Neural cell (in vitro differentiated cells): ENCODE measurements around the gene IL1RAPL2. TPM values are rescaled to one million over a fixed set of nuclear protein-coding genes. Genes with fewer than 3 reads are reported as not detected.

Experiments
- H2AFZ ChIP-seq: fragments of 200-600, 300-800 bp; sonication (generic), shearing (Covaris generic); 2 replicates; pipeline ENCODE4 v1.6.0; 2014; ENCODE audit warnings: low read depth, mild to moderate bottlenecking, antibody characterized with exemption, low read length, moderate library complexity
- H3F3A ChIP-seq: fragments of 200-600 bp; shearing (Covaris generic); 2 replicates; pipeline ENCODE4 v1.6.1; 2016; ENCODE audit warnings: mild to moderate bottlenecking, moderate library complexity, mixed read lengths, antibody characterized with exemption, low read length; ENCODE audit not compliant: insufficient read depth, poor library complexity, severe bottlenecking
- H3K27ac ChIP-seq: fragments of 200-600, 300-800 bp; sonication (generic), shearing (Covaris generic); 2 replicates; pipeline ENCODE4 v1.5.1; 2014; ENCODE audit warnings: mild to moderate bottlenecking, low read length, moderate library complexity
- H3K27me3 ChIP-seq: fragments of 300-800, 200-600 bp; sonication (generic), shearing (Covaris generic); 2 replicates; pipeline ENCODE4 v1.6.0; 2014; ENCODE audit warnings: mild to moderate bottlenecking, low read depth, low read length, moderate library complexity; ENCODE audit not compliant: insufficient read depth
- H3K36me3 ChIP-seq: fragments of 300-800, 200-600 bp; sonication (generic), shearing (Covaris generic); 2 replicates; pipeline ENCODE4 v1.5.1; 2014; ENCODE audit warnings: mild to moderate bottlenecking, antibody characterized with exemption, low read length, moderate library complexity; ENCODE audit not compliant: insufficient read depth
- H3K4me2 ChIP-seq: fragments of 300-800, 200-600 bp; sonication (generic), shearing (Covaris generic); 2 replicates; pipeline ENCODE4 v1.6.0; 2014; ENCODE audit warnings: mild to moderate bottlenecking, low read length
- H3K4me3 ChIP-seq: fragments of 300-800, 200-600 bp; sonication (generic), shearing (Covaris generic); 2 replicates; pipeline ENCODE4 v1.5.1; 2014; ENCODE audit warnings: mild to moderate bottlenecking, low read length, moderate library complexity
- H3K79me2 ChIP-seq: fragments of 200-600 bp; shearing (Covaris generic); replicated peaks from 2 replicates; pipeline ENCODE4 v1.6.0; 2014; ENCODE audit warnings: mild to moderate bottlenecking, low read length, moderate library complexity; ENCODE audit not compliant: insufficient read depth
- H3K9ac ChIP-seq: fragments of 300-800, 200-600 bp; sonication (generic), shearing (Covaris generic); 2 replicates; pipeline ENCODE4 v1.6.1; 2016; ENCODE audit warnings: mild to moderate bottlenecking, low read length, mixed read lengths
- H3K9me2 ChIP-seq: fragments of 200-600 bp; shearing (Covaris generic); 2 replicates; pipeline ENCODE4 v1.6.1; 2016; ENCODE audit warnings: mild to moderate bottlenecking, low read length, mixed read lengths; ENCODE audit not compliant: insufficient read depth
- H3K9me3 ChIP-seq: fragments of 200-600, 300-800 bp; sonication (generic), shearing (Covaris generic); 2 replicates; pipeline ENCODE4 v1.6.1; 2016; ENCODE audit warnings: mild to moderate bottlenecking, mixed run types, low read length, moderate library complexity, mixed read lengths
- H4K20me1 ChIP-seq: fragments of 200-600 bp; shearing (Covaris generic); 2 replicates; pipeline ENCODE4 v1.6.1; 2016; ENCODE audit warnings: mild to moderate bottlenecking, mixed run types; ENCODE audit not compliant: insufficient read depth
- EP300 ChIP-seq: fragments of 450-650 bp; conservative IDR thresholded peaks from 2 replicates; pipeline ENCODE4 v1.6.1; 2014; ENCODE audit warnings: antibody characterized with exemption, mild to moderate bottlenecking, moderate library complexity; ENCODE audit not compliant: poor library complexity, severe bottlenecking
- EZH2 ChIP-seq: fragments of 200-600, 300-800 bp; shearing (Covaris generic), sonication (generic); IDR thresholded peaks from 2 replicates; pipeline ENCODE4 v1.6.1; 2014; ENCODE audit warnings: antibody characterized with exemption, low read length, borderline replicate concordance, mild to moderate bottlenecking; ENCODE audit not compliant: insufficient read depth, poor library complexity, severe bottlenecking
- MXI1 ChIP-seq: fragments of 450-650 bp; conservative IDR thresholded peaks from 2 replicates; pipeline ENCODE4 v1.6.1; 2014; ENCODE audit warnings: antibody characterized with exemption, mild to moderate bottlenecking; ENCODE audit not compliant: poor library complexity, severe bottlenecking
- POLR2AphosphoS5 ChIP-seq: IDR thresholded peaks from 2 replicates; pipeline ENCODE4 v1.6.1; 2012
- RAD21 ChIP-seq: fragments of 450-650 bp; conservative IDR thresholded peaks from 2 replicates; pipeline ENCODE4 v1.6.1; 2014; ENCODE audit warnings: antibody characterized with exemption, mild to moderate bottlenecking, moderate library complexity
- SMC3 ChIP-seq: fragments of 450-650 bp; conservative IDR thresholded peaks from 2 replicates; pipeline ENCODE4 v1.6.1; 2014; ENCODE audit warnings: antibody characterized with exemption, mild to moderate bottlenecking, moderate library complexity; ENCODE audit not compliant: poor library complexity
- TAF1 ChIP-seq: IDR thresholded peaks from 2 replicates; pipeline ENCODE4 v1.6.1; 2012; ENCODE audit warnings: low read depth
- polyA plus RNA-seq: library from polyadenylated mRNA; depleted of rRNA; stranded (reverse); fragments of >200 nt; gene quantifications from 2 replicates; pipeline ENCODE4 v1.2.3, GENCODE V29; 2014
- TF ChIP-seq, protein P1 (sequence below): IDR thresholded peaks from 2 replicates; pipeline ENCODE4 v1.6.1; 2012; ENCODE audit warnings: borderline replicate concordance
- TF ChIP-seq, protein P2 (sequence below): fragments of 450-650 bp; IDR thresholded peaks from 2 replicates; pipeline ENCODE4 v1.5.1; 2014; ENCODE audit warnings: antibody characterized with exemption, mild to moderate bottlenecking, moderate library complexity; ENCODE audit not compliant: poor library complexity, severe bottlenecking

The IL1RAPL2 gene
- polyA plus RNA-seq, 1 donor from 2014 or later: not detected

DNA sequence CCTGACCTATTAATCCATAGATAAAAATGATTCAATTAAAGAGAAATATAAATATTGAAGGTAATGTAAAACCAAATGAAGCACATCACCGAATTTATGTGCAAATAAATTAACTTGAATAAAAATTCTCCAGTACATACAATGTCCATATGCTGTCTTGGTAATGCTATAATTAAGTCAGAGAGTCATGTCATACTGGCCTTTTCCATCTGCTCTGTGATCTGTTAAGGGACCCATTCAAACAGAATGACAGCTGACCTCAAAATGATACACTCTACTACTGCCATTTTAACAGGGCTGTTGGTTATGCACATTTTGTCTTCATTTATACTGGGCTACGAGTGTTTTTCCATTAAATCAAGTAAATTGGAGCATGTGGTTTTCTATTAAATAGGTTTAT, 555.2 kb downstream of the IL1RAPL2 start:
- no peaks in the 10 kb centered on the region for H3F3A ChIP-seq
- H2AFZ ChIP-seq: no peak overlapping the region
- TF ChIP-seq RAD21 (no peak), SMC3 (no peak), POLR2AphosphoS5 (no peak), MXI1 (no peak), EZH2 (no peak), EP300 (no peak), TAF1 (no peak)
- TF ChIP-seq, protein P1, sequence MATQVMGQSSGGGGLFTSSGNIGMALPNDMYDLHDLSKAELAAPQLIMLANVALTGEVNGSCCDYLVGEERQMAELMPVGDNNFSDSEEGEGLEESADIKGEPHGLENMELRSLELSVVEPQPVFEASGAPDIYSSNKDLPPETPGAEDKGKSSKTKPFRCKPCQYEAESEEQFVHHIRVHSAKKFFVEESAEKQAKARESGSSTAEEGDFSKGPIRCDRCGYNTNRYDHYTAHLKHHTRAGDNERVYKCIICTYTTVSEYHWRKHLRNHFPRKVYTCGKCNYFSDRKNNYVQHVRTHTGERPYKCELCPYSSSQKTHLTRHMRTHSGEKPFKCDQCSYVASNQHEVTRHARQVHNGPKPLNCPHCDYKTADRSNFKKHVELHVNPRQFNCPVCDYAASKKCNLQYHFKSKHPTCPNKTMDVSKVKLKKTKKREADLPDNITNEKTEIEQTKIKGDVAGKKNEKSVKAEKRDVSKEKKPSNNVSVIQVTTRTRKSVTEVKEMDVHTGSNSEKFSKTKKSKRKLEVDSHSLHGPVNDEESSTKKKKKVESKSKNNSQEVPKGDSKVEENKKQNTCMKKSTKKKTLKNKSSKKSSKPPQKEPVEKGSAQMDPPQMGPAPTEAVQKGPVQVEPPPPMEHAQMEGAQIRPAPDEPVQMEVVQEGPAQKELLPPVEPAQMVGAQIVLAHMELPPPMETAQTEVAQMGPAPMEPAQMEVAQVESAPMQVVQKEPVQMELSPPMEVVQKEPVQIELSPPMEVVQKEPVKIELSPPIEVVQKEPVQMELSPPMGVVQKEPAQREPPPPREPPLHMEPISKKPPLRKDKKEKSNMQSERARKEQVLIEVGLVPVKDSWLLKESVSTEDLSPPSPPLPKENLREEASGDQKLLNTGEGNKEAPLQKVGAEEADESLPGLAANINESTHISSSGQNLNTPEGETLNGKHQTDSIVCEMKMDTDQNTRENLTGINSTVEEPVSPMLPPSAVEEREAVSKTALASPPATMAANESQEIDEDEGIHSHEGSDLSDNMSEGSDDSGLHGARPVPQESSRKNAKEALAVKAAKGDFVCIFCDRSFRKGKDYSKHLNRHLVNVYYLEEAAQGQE: no peak
- TF ChIP-seq, protein P2, sequence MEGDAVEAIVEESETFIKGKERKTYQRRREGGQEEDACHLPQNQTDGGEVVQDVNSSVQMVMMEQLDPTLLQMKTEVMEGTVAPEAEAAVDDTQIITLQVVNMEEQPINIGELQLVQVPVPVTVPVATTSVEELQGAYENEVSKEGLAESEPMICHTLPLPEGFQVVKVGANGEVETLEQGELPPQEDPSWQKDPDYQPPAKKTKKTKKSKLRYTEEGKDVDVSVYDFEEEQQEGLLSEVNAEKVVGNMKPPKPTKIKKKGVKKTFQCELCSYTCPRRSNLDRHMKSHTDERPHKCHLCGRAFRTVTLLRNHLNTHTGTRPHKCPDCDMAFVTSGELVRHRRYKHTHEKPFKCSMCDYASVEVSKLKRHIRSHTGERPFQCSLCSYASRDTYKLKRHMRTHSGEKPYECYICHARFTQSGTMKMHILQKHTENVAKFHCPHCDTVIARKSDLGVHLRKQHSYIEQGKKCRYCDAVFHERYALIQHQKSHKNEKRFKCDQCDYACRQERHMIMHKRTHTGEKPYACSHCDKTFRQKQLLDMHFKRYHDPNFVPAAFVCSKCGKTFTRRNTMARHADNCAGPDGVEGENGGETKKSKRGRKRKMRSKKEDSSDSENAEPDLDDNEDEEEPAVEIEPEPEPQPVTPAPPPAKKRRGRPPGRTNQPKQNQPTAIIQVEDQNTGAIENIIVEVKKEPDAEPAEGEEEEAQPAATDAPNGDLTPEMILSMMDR: no peak
- H3K9me2 ChIP-seq: no peaks in the 10 kb centered on the region
- H3K27me3 ChIP-seq: no peaks in the 10 kb centered on the region
- H3K36me3 ChIP-seq: no peaks in the 10 kb centered on the region
- H3K4me3 ChIP-seq: no peak overlapping the region
- H3K9ac ChIP-seq: no peak overlapping the region
- H3K27ac ChIP-seq: no peak overlapping the region
- no peaks in the 10 kb centered on the region for H4K20me1 ChIP-seq
- H3K4me2 ChIP-seq: no peak overlapping the region
- no peaks in the 10 kb centered on the region for H3K79me2 ChIP-seq
- H3K9me3 ChIP-seq: no peaks in the 10 kb centered on the region

DNA sequence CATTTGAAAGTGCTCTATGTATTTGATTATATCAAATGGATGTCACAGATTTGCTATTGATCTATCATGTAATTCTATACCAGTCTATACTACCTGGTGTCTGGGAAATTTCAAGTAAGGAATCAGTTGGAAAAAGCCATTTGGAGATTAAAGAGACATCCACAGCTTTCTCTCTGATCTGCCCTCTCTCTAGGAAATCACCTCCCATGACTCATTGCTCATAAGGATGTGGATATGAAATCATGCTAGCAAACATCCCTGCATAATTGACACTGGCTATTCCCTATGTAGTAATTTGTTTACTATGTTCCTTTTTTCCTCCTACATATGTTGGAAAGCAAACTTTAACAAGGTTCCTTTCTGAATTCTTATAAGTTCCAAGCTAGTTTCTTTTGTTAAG, 560.2 kb downstream of the IL1RAPL2 start:
- H3K4me2 ChIP-seq: no peak overlapping the region
- no peak overlapping the region for H3K27ac ChIP-seq
- H3K36me3 ChIP-seq: no peaks in the 10 kb centered on the region
- no peak overlapping the region for H2AFZ ChIP-seq
- no peaks in the 10 kb centered on the region for H4K20me1 ChIP-seq
- no peak overlapping the region for H3K9ac ChIP-seq
- no peaks in the 10 kb centered on the region for H3K27me3 ChIP-seq
- H3F3A ChIP-seq: no peaks in the 10 kb centered on the region
- H3K79me2 ChIP-seq: no peaks in the 10 kb centered on the region
- TF ChIP-seq MXI1 (no peak), EZH2 (no peak)
- TF ChIP-seq, protein P2: no peak
- H3K9me3 ChIP-seq: no peaks in the 10 kb centered on the region
- no peaks in the 10 kb centered on the region for H3K9me2 ChIP-seq
- no peak overlapping the region for H3K4me3 ChIP-seq
